SK-N-MC (cell line): ENCODE data around the gene COL4A3.

ENCODE experiments used
- EZH2 ChIP-seq: fragments of 200-600 bp; sonication (generic); IDR thresholded peaks from one replicate; pipeline ENCODE4 v1.6.1; 2017; ENCODE audit warnings: antibody characterized with exemption
- FOXP2 ChIP-seq: optimal IDR thresholded peaks from 2 replicates; pipeline ENCODE3; 2011; ENCODE audit warnings: mild to moderate bottlenecking, moderate library complexity; ENCODE audit not compliant: insufficient read depth; ENCODE audit errors: extremely low read length, control extremely low read depth
- POLR2AphosphoS5 ChIP-seq: IDR thresholded peaks from 2 replicates; pipeline ENCODE4 v1.6.1; 2012; ENCODE audit warnings: mild to moderate bottlenecking, low read depth, low read length, borderline replicate concordance

- TF ChIP-seq EZH2, result no peak
- no peak for TF ChIP-seq POLR2AphosphoS5
- no peak for TF ChIP-seq FOXP2
Observed at GRCh38 chr2:227301523-227301922, 137.1 kb downstream of the COL4A3 start.
